GM13977 (cell line): ENCODE results near the gene ARID4B.
"Not testable (repeated sequence)": the region's sequence is repeated elsewhere in the genome, so short reads cannot be mapped to it uniquely, and the experiment has no call there.

Experiments used
- DNase-seq: peaks from one replicate; pipeline ENCODE4 v3.0.0; 2012; ENCODE audit warnings: low spot score
- CTCF ChIP-seq: IDR thresholded peaks from 2 replicates; pipeline ENCODE4 v1.5.1; 2012; ENCODE audit warnings: mild to moderate bottlenecking, control low read depth; ENCODE audit not compliant: insufficient read depth; ENCODE audit errors: extremely low read depth, missing control alignments
- in situ Hi-C: fragments of 300-500 bp; cut with MboI; formaldehyde crosslinking; loops from one replicate; pipeline ENCODE4 v1.12.0; 2022; ENCODE audit warnings: low sequenced_read_pairs, low pct_unique_long_range_greater_than_20kb, mixed read lengths, inconsistent platforms; ENCODE audit not compliant: unreplicated experiment

ARID4B gene

GRCh38 chr1:235270625-235271024, 57.4 kb downstream of the ARID4B start:
- TF ChIP-seq CTCF = no peak
- in situ Hi-C loops = no loop called here
- no peak for DNase-seq

- in situ Hi-C loops, DNase-seq: not testable (repeated sequence)
Observed at GRCh38 chr1:235269990-235270389, 58.0 kb downstream of the ARID4B start.

GRCh38 chr1:235268379-235269125, 59.4 kb downstream of the ARID4B start:
- TF ChIP-seq CTCF = no peak
- DNase-seq = no peak
- in situ Hi-C loops = no loop called here

- no peak for TF ChIP-seq CTCF
- no peak for DNase-seq
- in situ Hi-C loops = no loop called here
Observed at GRCh38 chr1:235266967-235267366, 61.0 kb downstream of the ARID4B start.

GRCh38 chr1:235266325-235266724, 61.7 kb downstream of the ARID4B start:
- TF ChIP-seq CTCF = no peak
- no peak for DNase-seq
- in situ Hi-C loops = no loop called here

GRCh38 chr1:235265900-235266299, 62.1 kb downstream of the ARID4B start:
- in situ Hi-C loops = no loop called here
- TF ChIP-seq CTCF = no peak

GRCh38 chr1:235264327-235264726, 63.7 kb downstream of the ARID4B start:
- TF ChIP-seq CTCF = no peak
- DNase-seq = no peak
- in situ Hi-C loops = no loop called here

More at GRCh38 chr1:235265900-235266299, 62.1 kb downstream of the ARID4B start:
- DNase-seq = no peak
